HEK293 (cell line): ENCODE data around the gene DPYD.
"Not testable (repeated sequence)": the region's sequence is repeated elsewhere in the genome, so short reads cannot be mapped to it uniquely, and the experiment has no call there.

Source experiments
- CTCF ChIA-PET: fragments of 350-600 bp; formaldehyde crosslinking; extraction: SDS; loops from one replicate; lab custom pipeline; 2021; ENCODE audit warnings: antibody characterized with exemption; lab: Yijun Ruan, JAX
- POLR2A ChIA-PET: fragments of 300-600 bp; formaldehyde crosslinking; extraction: SDS; loops from one replicate; lab custom pipeline; 2020; ENCODE audit warnings: antibody characterized with exemption, inconsistent platforms; lab: Yijun Ruan, JAX
- H3K27ac ChIP-seq: fragments of 200-500 bp; sonication (Bioruptor generic); 2 replicates; pipeline ENCODE4 v1.5.1; 2014; ENCODE audit warnings: low read depth, low read length, control low read depth, inconsistent platforms; ENCODE audit errors: extremely low read depth
- H3K36me3 ChIP-seq, 2 experiments: fragments of 200-500 bp in 1 of 2; sonication (Bioruptor generic) in 1 of 2; 1 replicate in 1 of 2; 2 replicates in 1 of 2; pipeline ENCODE4 v1.5.1; 2014 to 2017; ENCODE audit warnings: inconsistent platforms in 2 of 2, low read length in 2 of 2; ENCODE audit not compliant: control insufficient read depth in 2 of 2, insufficient read depth in 1 of 2
- H3K4me1 ChIP-seq: fragments of 200-500 bp; sonication (Bioruptor generic); 2 replicates; pipeline ENCODE4 v1.5.1; 2014; ENCODE audit warnings: mild to moderate bottlenecking, low read length, inconsistent platforms; ENCODE audit not compliant: control insufficient read depth, insufficient read depth
- H3K4me3 ChIP-seq: 2 replicates; pipeline ENCODE4 v1.5.1; 2011; ENCODE audit warnings: low read depth, mild to moderate bottlenecking, control low read depth, low read length, moderate library complexity
- H3K9me3 ChIP-seq: fragments of 200-500 bp; sonication (Bioruptor generic); 2 replicates; pipeline ENCODE4 v1.5.1; 2014; ENCODE audit warnings: low read depth, low read length, inconsistent platforms; ENCODE audit not compliant: control insufficient read depth, insufficient read depth
- BCL11A ChIP-seq: fragments of 450-650 bp; formaldehyde crosslinking; IDR thresholded peaks from 2 replicates; pipeline ENCODE4 v1.5.1; 2016; ENCODE audit warnings: low read depth, missing biosample characterization, missing genetic modification characterization
- KLF1 ChIP-seq: fragments of 450-650 bp; formaldehyde crosslinking; IDR thresholded peaks from 2 replicates; pipeline ENCODE4 v1.5.1; 2016; ENCODE audit warnings: missing biosample characterization, missing genetic modification characterization
- MZF1 ChIP-seq: fragments of 450-650 bp; formaldehyde crosslinking; IDR thresholded peaks from 2 replicates; pipeline ENCODE4 v1.5.1; 2017; ENCODE audit warnings: missing biosample characterization, missing genetic modification characterization, borderline replicate concordance
- TSHZ1 ChIP-seq: fragments of 450-650 bp; formaldehyde crosslinking; IDR thresholded peaks from 2 replicates; pipeline ENCODE4 v1.5.1; 2016; ENCODE audit warnings: missing biosample characterization, missing genetic modification characterization, borderline replicate concordance
- ZBTB1 ChIP-seq: fragments of 450-650 bp; formaldehyde crosslinking; IDR thresholded peaks from 2 replicates; pipeline ENCODE4 v1.5.1; 2016; ENCODE audit warnings: missing biosample characterization, missing genetic modification characterization
- ZIC2 ChIP-seq: fragments of 450-650 bp; formaldehyde crosslinking; IDR thresholded peaks from 2 replicates; pipeline ENCODE4 v1.5.1; 2016; ENCODE audit warnings: missing biosample characterization, missing genetic modification characterization
- ZNF223 ChIP-seq: fragments of 450-650 bp; formaldehyde crosslinking; IDR thresholded peaks from 2 replicates; pipeline ENCODE4 v1.5.1; 2016; ENCODE audit warnings: missing biosample characterization, missing genetic modification characterization
- ZNF248 ChIP-seq: fragments of 450-650 bp; formaldehyde crosslinking; IDR thresholded peaks from 2 replicates; pipeline ENCODE4 v1.5.1; 2017; ENCODE audit warnings: missing biosample characterization, missing genetic modification characterization
- ZNF362 ChIP-seq: fragments of 450-650 bp; formaldehyde crosslinking; IDR thresholded peaks from 2 replicates; pipeline ENCODE4 v1.5.1; 2016; ENCODE audit warnings: missing biosample characterization, missing genetic modification characterization
- ZNF600 ChIP-seq: fragments of 450-650 bp; formaldehyde crosslinking; IDR thresholded peaks from 2 replicates; pipeline ENCODE4 v1.5.1; 2016; ENCODE audit warnings: missing biosample characterization, missing genetic modification characterization
- ZNF621 ChIP-seq: fragments of 450-650 bp; formaldehyde crosslinking; IDR thresholded peaks from 2 replicates; pipeline ENCODE4 v1.5.1; 2017; ENCODE audit warnings: missing biosample characterization, missing genetic modification characterization
- ZNF660 ChIP-seq: fragments of 450-650 bp; IDR thresholded peaks from 2 replicates; pipeline ENCODE4 v1.5.1; 2018; ENCODE audit warnings: missing biosample characterization, mild to moderate bottlenecking, missing genetic modification characterization
- ZNF76 ChIP-seq: fragments of 450-650 bp; formaldehyde crosslinking; IDR thresholded peaks from 2 replicates; pipeline ENCODE4; 2016; ENCODE audit warnings: low read depth, missing biosample characterization, missing genetic modification characterization, borderline replicate concordance
- ZSCAN30 ChIP-seq: fragments of 450-650 bp; IDR thresholded peaks from 2 replicates; pipeline ENCODE4 v1.5.1; 2018; ENCODE audit warnings: missing biosample characterization, mild to moderate bottlenecking, missing genetic modification characterization, moderate library complexity
- TF ChIP-seq, protein P1 (sequence below): fragments of 450-650 bp; formaldehyde crosslinking; IDR thresholded peaks from 2 replicates; pipeline ENCODE4 v1.5.1; 2016; ENCODE audit warnings: missing biosample characterization, missing genetic modification characterization
- TF ChIP-seq, protein P2 (sequence below): fragments of 450-650 bp; formaldehyde crosslinking; IDR thresholded peaks from 2 replicates; pipeline ENCODE4 v1.5.1; 2016; ENCODE audit warnings: missing biosample characterization, missing genetic modification characterization

DPYD gene

GRCh38 chr1:97350241-97350640 lies 570.6 kb downstream of the DPYD start (continued):
- TF ChIP-seq, protein P1, sequence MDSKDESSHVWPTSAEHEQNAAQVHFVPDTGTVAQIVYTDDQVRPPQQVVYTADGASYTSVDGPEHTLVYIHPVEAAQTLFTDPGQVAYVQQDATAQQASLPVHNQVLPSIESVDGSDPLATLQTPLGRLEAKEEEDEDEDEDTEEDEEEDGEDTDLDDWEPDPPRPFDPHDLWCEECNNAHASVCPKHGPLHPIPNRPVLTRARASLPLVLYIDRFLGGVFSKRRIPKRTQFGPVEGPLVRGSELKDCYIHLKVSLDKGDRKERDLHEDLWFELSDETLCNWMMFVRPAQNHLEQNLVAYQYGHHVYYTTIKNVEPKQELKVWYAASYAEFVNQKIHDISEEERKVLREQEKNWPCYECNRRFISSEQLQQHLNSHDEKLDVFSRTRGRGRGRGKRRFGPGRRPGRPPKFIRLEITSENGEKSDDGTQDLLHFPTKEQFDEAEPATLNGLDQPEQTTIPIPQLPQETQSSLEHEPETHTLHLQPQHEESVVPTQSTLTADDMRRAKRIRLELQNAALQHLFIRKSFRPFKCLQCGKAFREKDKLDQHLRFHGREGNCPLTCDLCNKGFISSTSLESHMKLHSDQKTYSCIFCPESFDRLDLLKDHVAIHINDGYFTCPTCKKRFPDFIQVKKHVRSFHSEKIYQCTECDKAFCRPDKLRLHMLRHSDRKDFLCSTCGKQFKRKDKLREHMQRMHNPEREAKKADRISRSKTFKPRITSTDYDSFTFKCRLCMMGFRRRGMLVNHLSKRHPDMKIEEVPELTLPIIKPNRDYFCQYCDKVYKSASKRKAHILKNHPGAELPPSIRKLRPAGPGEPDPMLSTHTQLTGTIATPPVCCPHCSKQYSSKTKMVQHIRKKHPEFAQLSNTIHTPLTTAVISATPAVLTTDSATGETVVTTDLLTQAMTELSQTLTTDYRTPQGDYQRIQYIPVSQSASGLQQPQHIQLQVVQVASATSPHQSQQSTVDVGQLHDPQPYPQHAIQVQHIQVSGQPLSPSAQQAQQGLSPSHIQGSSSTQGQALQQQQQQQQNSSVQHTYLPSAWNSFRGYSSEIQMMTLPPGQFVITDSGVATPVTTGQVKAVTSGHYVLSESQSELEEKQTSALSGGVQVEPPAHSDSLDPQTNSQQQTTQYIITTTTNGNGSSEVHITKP (tag by site-specific recombination) = no peak
- TF ChIP-seq ZNF362 = no peak
- no peak for TF ChIP-seq BCL11A
- no peak for TF ChIP-seq KLF1 (tag by site-specific recombination)
- TF ChIP-seq ZNF248 (tag by site-specific recombination) = no peak

DNA sequence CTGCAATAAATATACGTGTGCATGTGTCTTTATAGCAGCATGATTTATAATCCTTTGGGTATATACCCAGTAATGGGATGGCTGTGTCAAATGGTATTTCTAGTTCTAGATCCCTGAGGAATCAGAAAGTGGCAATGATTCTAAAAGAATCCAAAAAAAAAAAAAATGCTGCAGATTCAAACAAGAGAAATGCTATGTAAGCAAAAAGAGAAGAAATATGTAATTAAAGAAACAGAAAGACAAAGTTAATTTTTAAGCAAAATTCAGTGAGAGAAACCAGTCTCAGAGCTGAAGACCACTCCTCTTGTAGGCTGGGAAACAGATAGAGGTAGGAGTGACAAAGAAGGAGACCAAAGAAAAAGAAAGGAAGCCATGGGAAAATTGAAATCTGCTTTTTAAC lies 571.0 kb downstream of the DPYD start:
- H3K36me3 ChIP-seq, H3K27ac ChIP-seq, H3K4me3 ChIP-seq, H3K4me1 ChIP-seq, POLR2A ChIA-PET, CTCF ChIA-PET, H3K9me3 ChIP-seq: not testable (repeated sequence)

GRCh38 chr1:97348599-97349265 lies 572.1 kb downstream of the DPYD start:
- H3K9me3 ChIP-seq = no peaks in the 10 kb centered on the region
- no peak for TF ChIP-seq ZNF600 (tag by site-specific recombination)
- TF ChIP-seq ZNF223 = no peak
- TF ChIP-seq, all 188 proteins: peak for 0
- Histone ChIP-seq H3K4me3 (no peak overlapping the region), H3K36me3 (no peaks in the 10 kb centered on the region), H3K27ac (no peak overlapping the region), H3K4me1 (no peaks in the 10 kb centered on the region)
- ChIA-PET CTCF (interaction anchor here (0.5 to 0.7 kb wide), 2 partner anchors 177 to 237 kb away, joined by 4 read pairs; no protein-coding TSS in a partner anchor), POLR2A (no interaction called here)

DNA sequence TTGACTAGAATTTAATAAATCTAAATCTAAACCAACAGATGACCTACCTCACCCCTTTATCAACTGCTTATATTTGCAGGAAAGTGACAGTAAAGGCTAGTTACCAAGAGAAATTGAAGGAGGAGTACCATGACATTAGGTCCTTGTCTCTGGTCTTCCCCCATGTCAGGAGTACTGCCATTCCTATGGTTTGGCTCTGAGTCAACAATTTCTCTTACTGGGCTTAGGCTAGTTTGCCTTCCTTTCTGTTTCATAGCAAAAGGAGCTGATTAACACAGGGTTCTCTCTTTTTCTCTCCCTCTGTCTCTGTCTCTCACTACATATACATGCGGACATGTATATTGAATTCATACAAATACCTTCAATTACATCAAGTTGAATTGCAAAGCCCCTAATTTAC lies 579.9 kb downstream of the DPYD start:
- Histone ChIP-seq H3K9me3 (no peaks in the 10 kb centered on the region), H3K36me3 (no peaks in the 10 kb centered on the region), H3K27ac (no peak overlapping the region), H3K4me1 (no peaks in the 10 kb centered on the region), H3K4me3 (no peak overlapping the region)
- TF ChIP-seq, protein P2, sequence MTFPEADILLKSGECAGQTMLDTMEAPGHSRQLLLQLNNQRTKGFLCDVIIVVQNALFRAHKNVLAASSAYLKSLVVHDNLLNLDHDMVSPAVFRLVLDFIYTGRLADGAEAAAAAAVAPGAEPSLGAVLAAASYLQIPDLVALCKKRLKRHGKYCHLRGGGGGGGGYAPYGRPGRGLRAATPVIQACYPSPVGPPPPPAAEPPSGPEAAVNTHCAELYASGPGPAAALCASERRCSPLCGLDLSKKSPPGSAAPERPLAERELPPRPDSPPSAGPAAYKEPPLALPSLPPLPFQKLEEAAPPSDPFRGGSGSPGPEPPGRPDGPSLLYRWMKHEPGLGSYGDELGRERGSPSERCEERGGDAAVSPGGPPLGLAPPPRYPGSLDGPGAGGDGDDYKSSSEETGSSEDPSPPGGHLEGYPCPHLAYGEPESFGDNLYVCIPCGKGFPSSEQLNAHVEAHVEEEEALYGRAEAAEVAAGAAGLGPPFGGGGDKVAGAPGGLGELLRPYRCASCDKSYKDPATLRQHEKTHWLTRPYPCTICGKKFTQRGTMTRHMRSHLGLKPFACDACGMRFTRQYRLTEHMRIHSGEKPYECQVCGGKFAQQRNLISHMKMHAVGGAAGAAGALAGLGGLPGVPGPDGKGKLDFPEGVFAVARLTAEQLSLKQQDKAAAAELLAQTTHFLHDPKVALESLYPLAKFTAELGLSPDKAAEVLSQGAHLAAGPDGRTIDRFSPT = no peak
- TF ChIP-seq ZNF76 (no peak), ZSCAN30 (tag by site-specific recombination) (no peak), ZBTB1 (tag by site-specific recombination) (no peak), ZNF660 (tag by site-specific recombination) (no peak), MZF1 (tag by site-specific recombination) (no peak), ZNF621 (tag by site-specific recombination) (no peak), ZIC2 (no peak), TSHZ1 (tag by site-specific recombination) (no peak)
- POLR2A ChIA-PET = no interaction called here
- CTCF ChIA-PET = no interaction called here
